Lung microvascular endothelial cell (primary cell): ENCODE measurements around the gene PSRC1. TPM values are rescaled to one million over a fixed set of nuclear protein-coding genes. Genes with fewer than 3 reads are reported as not detected.

Source experiments
- DNase-seq, 2 donors: peaks; one replicate each; pipeline versions ENCODE4 v3.0.0 to v3.0.0-alpha.2; 2010; ENCODE audit warnings: low read depth in 2 of 2
- total RNA-seq: library from RNA; depleted of rRNA; stranded (reverse); fragments of >200 nt; gene quantifications from 2 replicates; pipeline ENCODE4 v1.2.1, GENCODE V29; 2014

PSRC1 gene
- total RNA-seq, 1 donor from 2014 or later = 0.79 TPM

DNA sequence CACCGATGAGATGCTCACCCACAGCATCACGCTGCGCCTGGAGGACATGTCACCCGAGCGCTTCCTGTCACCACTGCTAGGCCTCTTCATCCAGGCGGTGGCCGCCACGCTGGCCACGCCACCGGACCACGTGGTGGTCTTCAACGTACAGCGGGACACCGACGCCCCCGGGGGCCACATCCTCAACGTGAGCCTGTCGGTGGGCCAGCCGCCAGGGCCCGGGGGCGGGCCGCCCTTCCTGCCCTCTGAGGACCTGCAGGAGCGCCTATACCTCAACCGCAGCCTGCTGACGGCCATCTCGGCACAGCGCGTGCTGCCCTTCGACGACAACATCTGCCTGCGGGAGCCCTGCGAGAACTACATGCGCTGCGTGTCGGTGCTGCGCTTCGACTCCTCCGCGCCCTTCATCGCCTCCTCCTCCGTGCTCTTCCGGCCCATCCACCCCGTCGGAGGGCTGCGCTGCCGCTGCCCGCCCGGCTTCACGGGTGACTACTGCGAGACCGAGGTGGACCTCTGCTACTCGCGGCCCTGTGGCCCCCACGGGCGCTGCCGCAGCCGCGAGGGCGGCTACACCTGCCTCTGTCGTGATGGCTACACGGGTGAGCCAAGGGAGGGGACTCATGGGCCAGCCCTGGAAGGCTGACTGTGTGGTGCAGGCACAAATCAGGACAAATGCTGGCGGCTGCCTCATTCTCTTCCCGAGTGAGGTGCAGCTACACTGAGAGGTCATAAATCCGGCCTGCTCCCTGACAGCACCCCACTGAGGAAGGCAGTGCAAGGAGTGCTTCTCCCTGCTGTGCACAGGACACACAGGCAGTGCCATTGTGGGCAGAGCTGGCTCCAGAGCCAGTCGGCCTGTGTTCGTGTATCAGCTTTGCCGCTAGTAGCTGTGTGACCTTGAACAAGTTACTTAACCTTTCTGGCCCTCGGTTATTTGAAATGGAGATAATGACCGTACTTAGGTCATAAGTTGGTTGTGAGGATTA, 24.2 kb downstream of the PSRC1 start:
- DNase-seq = no peak

DNA sequence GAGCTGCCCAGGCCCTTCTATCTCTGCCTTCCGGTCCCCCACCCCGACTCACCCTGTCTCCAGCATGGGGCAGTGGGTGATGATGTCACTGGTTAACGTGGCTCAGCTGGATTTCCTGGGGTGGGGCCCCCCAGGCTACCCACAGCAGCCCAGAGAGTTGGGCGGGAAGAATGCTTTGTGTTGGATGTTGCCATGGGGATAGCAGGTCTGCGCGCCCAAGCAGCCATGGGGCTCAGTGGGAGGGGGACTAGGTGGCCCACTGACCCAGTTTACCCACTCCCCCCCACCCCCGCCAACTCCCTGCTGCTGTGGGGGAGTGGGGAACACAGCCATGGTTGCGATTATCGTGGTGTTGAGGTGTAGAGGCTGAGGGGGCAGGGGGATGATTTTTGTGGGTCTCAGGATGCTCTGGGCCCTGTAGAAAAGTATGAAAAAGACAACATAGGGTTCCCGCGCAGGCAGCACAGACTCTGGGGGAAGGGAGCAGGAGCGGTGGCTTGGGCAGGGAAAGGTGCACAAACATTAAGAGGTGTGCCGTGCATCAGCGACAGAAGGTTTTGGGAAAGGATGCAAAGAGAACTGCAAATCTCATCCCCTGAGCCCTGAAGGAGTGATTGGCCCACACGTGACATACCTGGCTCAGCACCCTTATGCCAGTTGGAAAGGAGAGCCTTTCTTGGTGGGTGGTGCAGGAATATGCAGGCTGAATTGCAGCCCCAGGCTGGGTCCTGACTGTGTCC, 25.1 kb downstream of the PSRC1 start:
- no peak for DNase-seq

DNA sequence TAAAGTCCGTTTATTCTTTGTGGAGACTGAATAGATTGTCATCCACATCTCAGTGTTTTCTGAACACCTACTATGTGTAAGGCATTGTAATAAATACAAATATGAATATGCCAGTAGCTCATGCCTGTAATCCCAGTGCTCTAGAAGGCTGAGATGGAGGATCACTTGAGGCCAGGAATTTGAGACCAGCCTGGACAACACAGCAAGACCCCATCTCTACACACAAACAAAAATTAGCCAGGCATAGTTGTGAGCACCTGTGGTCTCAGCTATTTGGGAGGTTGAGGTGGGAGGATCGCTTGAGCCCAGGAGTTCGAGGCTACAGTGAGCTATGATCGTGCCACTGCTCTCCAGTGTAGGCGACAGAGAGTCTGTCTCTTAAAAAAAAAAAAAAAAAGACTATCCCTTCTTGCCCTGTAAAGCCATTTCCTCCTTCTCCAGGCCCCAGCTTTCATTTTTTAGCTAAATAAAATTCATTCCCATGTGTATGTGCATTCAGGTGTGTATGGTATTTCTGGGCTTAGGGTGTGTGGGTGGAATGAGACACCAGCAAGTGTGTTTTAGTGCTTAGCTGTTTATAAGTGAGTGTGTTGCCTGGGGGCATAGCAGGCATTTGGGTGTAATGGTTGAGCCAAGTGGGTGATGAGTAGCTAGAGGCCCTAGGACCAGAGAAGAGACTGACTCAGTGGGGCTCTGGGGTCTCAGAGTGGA, 25.8 kb downstream of the PSRC1 start:
- no peak for DNase-seq

DNA sequence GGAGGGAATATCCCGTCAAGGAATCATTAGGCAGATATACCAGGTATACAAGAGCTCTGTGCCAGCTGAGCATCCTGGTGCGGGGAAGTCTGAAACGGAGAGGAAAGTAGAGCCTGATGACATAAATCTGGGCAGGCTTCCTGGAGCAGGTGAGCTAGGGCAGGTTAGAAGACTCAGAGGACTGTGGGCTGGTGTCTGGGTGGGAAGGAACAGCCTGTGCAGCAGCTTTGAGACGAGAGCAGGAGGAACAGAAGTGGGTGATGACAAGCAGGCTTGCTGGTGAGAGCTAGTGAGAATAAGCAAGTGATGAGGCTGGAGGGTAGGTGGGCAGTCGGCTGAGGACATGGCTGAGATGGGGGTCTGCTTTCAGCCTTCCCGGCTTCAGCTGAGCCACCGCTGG, 26.9 kb downstream of the PSRC1 start:
- DNase-seq = no peak

DNA sequence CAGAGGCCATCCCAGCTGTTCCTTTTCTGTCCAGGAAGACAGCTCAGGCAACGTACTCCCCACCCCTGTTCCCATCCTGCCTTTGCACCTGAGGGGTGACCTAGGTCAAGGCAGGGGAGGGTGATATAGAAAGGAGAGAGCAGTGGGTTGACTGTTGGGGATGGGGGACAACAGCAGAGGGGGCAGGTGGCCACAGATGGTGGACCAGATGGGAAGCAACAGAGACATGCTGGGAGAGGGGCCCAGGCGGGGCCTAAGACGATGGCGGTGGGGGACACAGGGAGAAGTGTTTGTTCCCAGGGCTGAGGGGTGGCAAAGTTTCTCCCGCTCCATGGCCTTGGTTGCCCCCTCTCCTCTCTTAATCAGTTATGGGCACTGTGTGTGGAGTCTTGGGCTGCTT, 27.3 kb downstream of the PSRC1 start:
- no peak for DNase-seq

DNA sequence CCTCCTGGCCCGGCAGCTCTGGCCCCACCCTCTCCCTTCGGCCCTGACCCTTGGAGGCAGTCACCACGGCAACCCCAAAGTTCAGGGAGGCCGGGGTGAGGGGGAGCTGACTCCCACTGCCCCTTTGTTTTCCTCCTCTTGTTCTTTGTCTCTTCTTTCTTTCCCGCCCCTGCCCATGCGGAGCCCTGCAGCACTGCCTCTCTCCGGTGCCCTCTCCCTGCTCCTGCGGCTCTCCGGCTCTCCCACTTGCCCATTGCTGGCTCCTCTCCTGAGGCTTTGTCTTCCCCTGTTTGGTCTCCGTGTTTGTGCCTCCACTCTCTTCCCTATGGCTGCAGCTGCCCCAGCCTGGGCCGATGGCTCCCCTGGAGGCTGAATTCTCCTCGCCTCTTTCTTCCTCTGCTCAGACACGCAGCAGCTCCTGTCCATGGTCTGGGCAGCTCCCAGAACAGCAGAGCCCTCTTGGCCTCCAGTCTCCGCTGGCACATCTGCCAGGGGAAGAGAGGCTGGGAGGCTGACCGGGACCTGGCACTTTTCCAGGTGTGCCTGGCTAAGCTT, 27.8 kb downstream of the PSRC1 start:
- no peak for DNase-seq

DNA sequence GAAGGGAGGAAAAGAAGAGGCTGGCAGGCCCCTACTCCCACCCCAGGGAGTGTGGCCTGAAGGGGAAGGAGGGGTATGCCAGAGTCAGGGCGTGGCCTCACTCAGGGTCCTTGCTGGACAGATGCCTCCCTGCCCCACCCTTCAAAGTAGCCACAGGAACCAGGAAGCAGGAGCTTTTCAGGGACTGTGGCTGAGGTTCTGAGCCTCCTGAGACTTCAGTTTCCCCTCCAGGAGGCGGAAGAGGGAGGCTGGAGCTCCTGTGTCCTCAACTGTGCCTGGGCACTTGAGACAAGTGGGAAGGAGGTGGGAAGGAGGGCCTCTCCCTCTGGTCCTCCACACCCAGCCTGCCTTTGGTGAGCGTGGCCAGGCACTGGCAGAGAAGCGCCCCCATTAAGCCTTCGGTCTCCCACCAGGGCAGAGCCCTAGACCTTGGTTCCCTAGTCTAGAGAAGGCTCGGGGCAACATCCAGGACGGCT, 28.3 kb downstream of the PSRC1 start:
- no peak for DNase-seq

DNA sequence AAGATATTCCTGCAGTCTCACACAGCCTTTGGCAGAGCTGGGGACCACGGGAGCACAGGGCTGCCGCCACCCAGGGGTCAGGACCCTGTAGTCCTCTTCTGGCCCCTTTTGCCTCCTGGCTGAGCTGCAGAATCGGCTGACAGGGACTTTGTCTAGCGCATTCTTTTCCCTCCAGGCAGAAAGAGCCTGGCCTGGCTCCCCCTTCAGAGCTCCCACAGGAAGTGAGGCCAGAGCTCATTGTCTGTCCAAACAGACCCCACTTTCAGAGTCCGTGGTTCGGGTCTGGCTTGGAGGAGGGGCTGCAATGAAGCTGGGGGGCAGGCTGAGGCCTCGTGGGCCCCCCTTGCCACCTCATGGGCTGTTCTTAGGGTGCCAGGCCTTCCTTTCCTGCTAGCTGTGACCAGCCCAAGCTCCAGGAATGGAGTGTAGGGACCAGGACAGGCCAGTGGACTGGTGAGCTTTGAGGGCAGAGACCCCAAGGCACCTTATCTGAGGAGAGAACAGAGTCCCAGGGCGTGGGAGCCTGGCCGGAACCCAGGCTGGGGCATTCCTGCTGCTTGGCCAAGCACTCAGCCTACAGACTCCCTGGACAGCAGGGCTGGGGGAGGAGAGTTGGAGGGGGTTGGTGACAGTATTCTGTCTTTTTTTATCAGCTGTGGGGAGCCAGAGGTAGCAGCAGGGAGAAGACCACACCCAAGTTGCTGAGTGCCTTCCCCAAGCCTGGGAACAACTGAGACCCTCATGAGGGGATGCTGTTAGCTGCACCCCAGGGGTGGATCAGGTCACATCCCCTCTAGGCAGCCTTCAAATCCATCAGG, 28.9 kb downstream of the PSRC1 start:
- DNase-seq = no peak

DNA sequence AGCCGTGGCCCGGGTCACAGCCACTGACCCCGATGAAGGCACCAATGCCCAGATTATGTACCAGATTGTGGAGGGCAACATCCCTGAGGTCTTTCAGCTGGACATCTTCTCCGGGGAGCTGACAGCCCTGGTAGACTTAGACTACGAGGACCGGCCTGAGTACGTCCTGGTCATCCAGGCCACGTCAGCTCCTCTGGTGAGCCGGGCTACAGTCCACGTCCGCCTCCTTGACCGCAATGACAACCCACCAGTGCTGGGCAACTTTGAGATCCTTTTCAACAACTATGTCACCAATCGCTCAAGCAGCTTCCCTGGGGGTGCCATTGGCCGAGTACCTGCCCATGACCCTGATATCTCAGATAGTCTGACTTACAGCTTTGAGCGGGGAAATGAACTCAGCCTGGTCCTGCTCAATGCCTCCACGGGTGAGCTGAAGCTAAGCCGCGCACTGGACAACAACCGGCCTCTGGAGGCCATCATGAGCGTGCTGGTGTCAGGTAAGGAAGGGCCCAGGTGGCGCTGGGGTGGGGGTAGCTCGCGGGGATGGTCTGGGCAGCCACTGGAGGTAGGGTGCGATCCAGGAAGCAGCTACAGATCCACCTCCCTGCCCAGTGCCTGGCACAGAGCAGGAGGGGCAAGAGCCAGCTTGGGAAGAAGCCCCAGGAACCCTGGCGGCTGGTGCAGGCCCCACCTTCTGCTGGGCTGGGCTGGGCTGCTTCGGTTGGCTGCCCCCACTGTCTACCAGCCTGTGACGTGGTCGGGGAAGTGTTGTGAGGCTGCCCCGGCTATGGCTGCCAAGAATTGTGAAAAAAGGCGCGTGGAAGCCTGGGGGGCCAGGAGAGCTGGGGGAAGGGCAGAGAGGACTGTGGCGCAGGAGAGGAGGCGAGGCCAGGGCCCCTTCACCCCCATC, 29.8 kb downstream of the PSRC1 start:
- peak in 1 of 2 donors; percentile 60 for DNase-seq

DNA sequence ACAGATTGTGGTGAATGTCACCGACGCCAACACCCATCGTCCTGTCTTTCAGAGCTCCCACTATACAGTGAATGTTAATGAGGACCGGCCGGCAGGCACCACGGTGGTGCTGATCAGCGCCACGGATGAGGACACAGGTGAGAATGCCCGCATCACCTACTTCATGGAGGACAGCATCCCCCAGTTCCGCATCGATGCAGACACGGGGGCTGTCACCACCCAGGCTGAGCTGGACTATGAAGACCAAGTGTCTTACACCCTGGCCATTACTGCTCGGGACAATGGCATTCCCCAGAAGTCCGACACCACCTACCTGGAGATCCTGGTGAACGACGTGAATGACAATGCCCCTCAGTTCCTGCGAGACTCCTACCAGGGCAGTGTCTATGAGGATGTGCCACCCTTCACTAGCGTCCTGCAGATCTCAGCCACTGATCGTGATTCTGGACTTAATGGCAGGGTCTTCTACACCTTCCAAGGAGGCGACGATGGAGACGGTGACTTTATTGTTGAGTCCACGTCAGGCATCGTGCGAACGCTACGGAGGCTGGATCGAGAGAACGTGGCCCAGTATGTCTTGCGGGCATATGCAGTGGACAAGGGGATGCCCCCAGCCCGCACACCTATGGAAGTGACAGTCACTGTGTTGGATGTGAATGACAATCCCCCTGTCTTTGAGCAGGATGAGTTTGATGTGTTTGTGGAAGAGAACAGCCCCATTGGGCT, 30.6 kb downstream of the PSRC1 start:
- DNase-seq = no peak

DNA sequence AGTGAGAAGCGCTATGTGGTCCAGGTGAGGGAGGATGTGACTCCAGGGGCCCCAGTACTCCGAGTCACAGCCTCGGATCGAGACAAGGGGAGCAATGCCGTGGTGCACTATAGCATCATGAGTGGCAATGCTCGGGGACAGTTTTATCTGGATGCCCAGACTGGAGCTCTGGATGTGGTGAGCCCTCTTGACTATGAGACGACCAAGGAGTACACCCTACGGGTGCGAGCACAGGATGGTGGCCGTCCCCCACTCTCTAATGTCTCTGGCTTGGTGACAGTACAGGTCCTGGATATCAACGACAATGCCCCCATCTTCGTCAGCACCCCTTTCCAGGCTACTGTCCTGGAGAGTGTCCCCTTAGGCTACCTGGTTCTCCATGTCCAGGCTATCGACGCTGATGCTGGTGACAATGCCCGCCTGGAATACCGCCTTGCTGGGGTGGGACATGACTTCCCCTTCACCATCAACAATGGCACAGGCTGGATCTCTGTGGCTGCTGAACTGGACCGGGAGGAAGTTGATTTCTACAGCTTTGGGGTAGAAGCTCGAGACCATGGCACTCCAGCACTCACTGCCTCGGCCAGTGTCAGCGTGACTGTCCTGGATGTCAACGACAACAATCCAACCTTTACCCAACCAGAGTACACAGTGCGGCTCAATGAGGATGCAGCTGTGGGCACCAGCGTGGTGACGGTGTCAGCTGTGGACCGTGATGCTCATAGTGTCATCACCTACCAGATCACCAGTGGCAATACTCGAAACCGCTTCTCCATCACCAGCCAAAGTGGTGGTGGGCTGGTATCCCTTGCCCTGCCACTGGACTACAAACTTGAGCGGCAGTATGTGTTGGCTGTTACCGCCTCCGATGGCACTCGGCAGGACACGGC, 31.4 kb downstream of the PSRC1 start:
- no peak for DNase-seq

DNA sequence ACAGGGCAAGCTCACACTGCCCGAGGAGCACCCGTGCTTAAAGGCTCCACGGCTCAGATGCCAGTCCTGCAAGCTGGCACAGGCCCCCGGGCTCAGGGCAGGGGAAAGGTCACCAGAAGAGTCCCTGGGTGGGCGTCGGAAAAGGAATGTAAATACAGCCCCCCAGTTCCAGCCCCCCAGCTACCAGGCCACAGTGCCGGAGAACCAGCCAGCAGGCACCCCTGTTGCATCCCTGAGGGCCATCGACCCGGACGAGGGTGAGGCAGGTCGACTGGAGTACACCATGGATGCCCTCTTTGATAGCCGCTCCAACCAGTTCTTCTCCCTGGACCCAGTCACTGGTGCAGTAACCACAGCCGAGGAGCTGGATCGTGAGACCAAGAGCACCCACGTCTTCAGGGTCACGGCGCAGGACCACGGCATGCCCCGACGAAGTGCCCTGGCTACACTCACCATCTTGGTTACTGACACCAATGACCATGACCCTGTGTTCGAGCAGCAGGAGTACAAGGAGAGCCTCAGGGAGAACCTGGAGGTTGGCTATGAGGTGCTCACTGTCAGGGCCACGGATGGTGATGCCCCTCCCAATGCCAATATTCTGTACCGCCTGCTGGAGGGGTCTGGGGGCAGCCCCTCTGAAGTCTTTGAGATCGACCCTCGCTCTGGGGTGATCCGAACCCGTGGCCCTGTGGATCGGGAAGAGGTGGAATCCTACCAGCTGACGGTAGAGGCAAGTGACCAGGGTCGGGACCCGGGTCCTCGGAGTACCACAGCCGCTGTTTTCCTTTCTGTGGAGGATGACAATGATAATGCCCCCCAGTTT, 32.3 kb downstream of the PSRC1 start:
- no peak for DNase-seq

DNA sequence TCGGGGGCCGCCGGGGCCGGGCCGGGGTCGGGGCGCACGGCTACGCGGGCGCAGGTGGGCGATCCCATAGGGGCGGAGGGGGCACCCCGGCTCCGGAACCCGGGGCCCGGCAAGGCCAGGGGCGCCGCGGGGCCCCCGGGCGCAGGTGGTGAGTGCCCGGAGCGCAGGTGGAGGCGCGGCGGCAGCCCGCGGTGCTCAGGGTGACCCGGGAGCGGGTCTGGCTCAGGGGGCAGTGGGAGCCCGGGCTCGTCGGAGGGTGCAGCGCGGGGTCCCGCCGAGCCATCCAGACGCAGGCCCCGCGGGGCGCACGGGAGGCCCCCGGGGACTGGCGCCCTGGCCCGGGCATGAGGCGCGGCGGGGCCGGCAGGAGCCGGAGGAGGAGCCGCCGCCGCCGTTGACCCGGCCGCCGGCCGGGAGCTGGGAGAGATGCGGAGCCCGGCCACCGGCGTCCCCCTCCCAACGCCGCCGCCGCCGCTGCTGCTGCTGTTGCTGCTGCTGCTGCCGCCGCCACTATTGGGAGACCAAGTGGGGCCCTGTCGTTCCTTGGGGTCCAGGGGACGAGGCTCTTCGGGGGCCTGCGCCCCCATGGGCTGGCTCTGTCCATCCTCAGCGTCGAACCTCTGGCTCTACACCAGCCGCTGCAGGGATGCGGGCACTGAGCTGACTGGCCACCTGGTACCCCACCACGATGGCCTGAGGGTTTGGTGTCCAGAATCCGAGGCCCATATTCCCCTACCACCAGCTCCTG, 33.1 kb downstream of the PSRC1 start:
- no peak for DNase-seq

DNA sequence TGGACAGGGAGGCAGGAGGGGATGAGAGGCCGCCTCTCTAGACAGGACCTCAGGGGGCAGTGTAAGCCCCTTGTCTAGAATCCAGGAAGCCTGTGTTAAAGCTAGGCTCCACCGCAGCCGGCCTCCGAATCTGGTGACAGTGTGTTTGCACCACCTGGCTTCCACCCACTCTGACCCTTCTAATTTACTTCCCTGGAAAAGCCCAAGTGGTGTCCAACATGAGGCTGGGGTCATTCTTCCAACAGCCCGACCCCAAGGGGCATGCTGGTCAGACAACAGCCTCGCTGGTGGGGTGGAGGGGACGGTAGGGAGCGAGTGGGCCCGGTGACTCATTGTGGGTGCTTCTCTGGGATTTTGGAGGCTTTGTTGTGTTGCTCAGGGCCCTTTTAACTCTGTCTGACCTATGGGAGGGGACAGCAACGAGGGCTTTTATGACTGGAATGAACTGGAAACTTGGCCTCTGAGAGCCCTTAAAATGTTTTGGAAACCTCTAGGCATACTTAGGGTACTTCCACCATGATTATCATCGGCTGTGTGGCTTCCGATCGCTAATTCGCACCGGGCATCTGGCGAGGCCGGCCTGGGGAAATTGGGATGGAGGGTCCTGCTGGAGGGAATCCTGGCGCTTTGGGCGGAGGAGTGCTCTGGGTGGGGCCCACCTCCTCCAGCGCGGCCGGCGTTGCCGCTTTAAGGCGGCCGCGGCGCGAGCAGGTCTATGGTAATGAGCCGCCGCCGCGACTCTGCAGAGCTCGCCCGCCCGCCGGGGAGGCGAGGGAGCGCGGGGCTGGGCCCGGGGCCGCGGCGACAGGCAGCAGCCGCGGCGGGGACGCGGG, 33.9 kb downstream of the PSRC1 start, which contains the start of gene CELSR2:
CELSR2 (plus strand) TSS at position 743 of the 833 bp plus-strand sequence. CDS start 541 bp downstream, outside the sequence.
- DNase-seq = peak; percentile 55 to 70

DNA sequence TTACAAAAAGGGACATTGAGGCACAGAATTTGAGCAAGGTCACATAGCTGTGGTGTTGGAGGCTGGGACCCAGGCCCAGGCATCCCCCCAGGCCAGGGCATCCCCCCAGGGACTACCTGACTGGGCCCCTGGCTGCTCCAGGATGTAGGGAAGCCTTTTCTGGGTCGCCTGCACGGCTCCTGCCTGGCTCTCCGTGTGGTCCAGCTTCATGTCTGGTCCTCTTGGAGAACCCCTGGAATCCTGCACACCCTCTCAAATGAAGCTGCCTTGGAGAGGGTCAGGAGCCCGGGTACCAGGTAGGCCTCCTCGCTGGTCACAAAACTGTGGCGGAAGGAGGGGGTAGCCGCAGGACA, 34.5 kb downstream of the PSRC1 start:
- no peak for DNase-seq
